K562 (cell line): ENCODE data around the gene RASIP1. TPM values are rescaled to one million over a fixed set of nuclear protein-coding genes. Genes with fewer than 3 reads are reported as not detected.

ENCODE experiments used
- AFF4 ChIP-seq: sonication (generic); formaldehyde crosslinking; IDR thresholded peaks from 2 replicates; pipeline ENCODE4 v1.8.0; 2023; ENCODE audit warnings: mild to moderate bottlenecking, missing genetic modification reagents
- HINFP ChIP-seq: fragments of 450-650 bp; conservative IDR thresholded peaks from 2 replicates; pipeline ENCODE4 v1.6.1; 2016; ENCODE audit warnings: missing genetic modification characterization, low read depth, mild to moderate bottlenecking, control low read depth, missing compliant biosample characterization
- MGA ChIP-seq: fragments of 450-650 bp; IDR thresholded peaks from 2 replicates; pipeline ENCODE4 v1.6.1; 2016; ENCODE audit warnings: mild to moderate bottlenecking, moderate library complexity
- ZHX1 ChIP-seq: fragments of 150-350 bp; conservative IDR thresholded peaks from 2 replicates; pipeline ENCODE4 v1.6.1; 2014; ENCODE audit warnings: low read length
- polyA plus RNA-seq, 8 experiments: library from polyadenylated mRNA; depleted of rRNA in 4 of 8; stranded (reverse) in 5 of 8; unstranded in 3 of 8; fragments of >200 nt; fragmentation: Nextera tagmentation in 2 of 8; fragmentation: Illumina TruSeq in 1 of 8; extraction: Ambion mirVana in 2 of 8; extraction: Trizol in 1 of 8; gene quantifications; 2 replicates each; pipeline versions ENCODE4 v1.2.1 to v1.2.3, GENCODE V29; 2011 to 2014; ENCODE audit warnings: inconsistent platforms in 1 of 8, missing spikeins in 1 of 8
- total RNA-seq, 7 experiments: library from RNA; depleted of rRNA in 6 of 7; stranded (reverse); fragments of >200 nt in 6 of 7; fragmentation: Illumina TruSeq in 2 of 7; extraction: Trizol in 2 of 7; gene quantifications; 2 replicates each; pipeline versions ENCODE4 v1.2.1 to v1.2.3, GENCODE V29; 2011 to 2021; ENCODE audit warnings: low replicate concordance in 1 of 7

Gene RASIP1
- total and polyA plus RNA-seq, 9 of the 15 experiments (the other 6 are each of a cell fraction or from before 2014, with no cell fraction given) = 0.20 to 4.7 (median 1.5) TPM

- TF ChIP-seq MGA = peak; percentile 72; the same call in 1 of the 2 replicates
- no peak for TF ChIP-seq ZHX1
- TF ChIP-seq HINFP = no peak
- no peak for TF ChIP-seq AFF4 (CRISPR knock-in tag)
These were observed 1.6 kb downstream of the RASIP1 start (continued) for GRCh38 chr19:48738557-48739403.
